SK-N-SH (cell line): ENCODE data around the gene TBCCD1. TPM values are rescaled to one million over a fixed set of nuclear protein-coding genes. Genes with fewer than 3 reads are reported as not detected.
A peak's percentile ranks its signal among the peaks of the same experiment; 100 is the strongest.
"Not testable (repeated sequence)": the region's sequence is repeated elsewhere in the genome, so short reads cannot be mapped to it uniquely, and the experiment has no call there.

Experiments
- CTCF ChIA-PET: fragments of 300-600, 350-600 bp; formaldehyde crosslinking; extraction: SDS; loops from one replicate; lab custom pipeline; 2021; lab: Yijun Ruan, JAX
- POLR2A ChIA-PET: fragments of 350-600 bp; sonication (Branson Sonifier 250); formaldehyde crosslinking; extraction: SDS; loops from one replicate; lab custom pipeline; 2020; ENCODE audit warnings: antibody characterized with exemption, inconsistent platforms; lab: Yijun Ruan, JAX
- DNase-seq: peaks from one replicate; pipeline ENCODE4 v3.0.0; 2012
- H2AFZ ChIP-seq: fragments of 200-600 bp; sonication (generic); 2 replicates; pipeline ENCODE4 v1.8.1; 2016; ENCODE audit warnings: antibody characterized with exemption, mild to moderate bottlenecking, low read depth
- H3F3A ChIP-seq: fragments of 200-600 bp; sonication (generic); replicated peaks from 2 replicates; pipeline ENCODE3; 2016; ENCODE audit warnings: antibody characterized with exemption, mild to moderate bottlenecking; ENCODE audit not compliant: insufficient read depth
- H3K27ac ChIP-seq, 2 experiments: fragments of 200-500 bp in 1 of 2; fragments of 200-600 bp in 1 of 2; sonication (Bioruptor generic) in 1 of 2; sonication (generic), shearing (Covaris generic) in 1 of 2; 2 replicates each; pipeline versions ENCODE4 v1.5.1 to v1.6.1; 2014 to 2016; ENCODE audit warnings: low read depth in 2 of 2, inconsistent platforms in 1 of 2, low read length in 1 of 2, mild to moderate bottlenecking in 1 of 2, mixed read lengths in 1 of 2
- H3K27me3 ChIP-seq: fragments of 200-600 bp; sonication (generic), shearing (Covaris generic); 2 replicates; pipeline ENCODE4 v1.6.1; 2016; ENCODE audit warnings: mixed run types; ENCODE audit not compliant: insufficient read depth
- H3K36me3 ChIP-seq, 2 experiments: fragments of 200-500 bp in 1 of 2; fragments of 200-600 bp in 1 of 2; sonication (Bioruptor generic) in 1 of 2; sonication (generic) in 1 of 2; replicated peaks in 1 of 2; 2 replicates each; pipeline versions ENCODE3 to v1.5.1; 2014 to 2016; ENCODE audit warnings: low read length in 1 of 2, mild to moderate bottlenecking in 1 of 2; ENCODE audit not compliant: insufficient read depth in 2 of 2, control insufficient read depth in 1 of 2
- H3K4me1 ChIP-seq, 2 experiments: fragments of 200-500 bp in 1 of 2; fragments of 200-600 bp in 1 of 2; sonication (Bioruptor generic) in 1 of 2; sonication (generic), shearing (Covaris generic) in 1 of 2; 2 replicates each; pipeline versions ENCODE4 v1.5.1 to v1.6.1; 2014 to 2016; ENCODE audit warnings: low read depth in 1 of 2, low read length in 1 of 2, mixed run types in 1 of 2; ENCODE audit not compliant: insufficient read depth in 2 of 2, control insufficient read depth in 1 of 2
- H3K4me2 ChIP-seq: fragments of 200-600 bp; sonication (generic), shearing (Covaris generic); 2 replicates; pipeline ENCODE4 v1.6.1; 2017; ENCODE audit warnings: mixed run types
- H3K4me3 ChIP-seq, 2 experiments: fragments of 200-500 bp in 1 of 2; fragments of 200-600 bp in 1 of 2; sonication (Bioruptor generic) in 1 of 2; sonication (generic), shearing (Covaris generic) in 1 of 2; 2 replicates each; pipeline versions ENCODE4 v1.5.1 to v1.8.1; 2014 to 2016; ENCODE audit warnings: low read depth in 2 of 2, inconsistent platforms in 1 of 2, low read length in 1 of 2, mild to moderate bottlenecking in 1 of 2, mixed read lengths in 1 of 2, moderate library complexity in 1 of 2
- H3K79me2 ChIP-seq: fragments of 200-600 bp; sonication (generic); 2 replicates; pipeline ENCODE4 v1.8.1; 2017; ENCODE audit warnings: mild to moderate bottlenecking; ENCODE audit not compliant: insufficient read depth
- H3K9ac ChIP-seq: fragments of 200-600 bp; sonication (generic); 2 replicates; pipeline ENCODE4 v1.6.1; 2017; ENCODE audit warnings: mixed run types
- H3K9me2 ChIP-seq: fragments of 200-600 bp; sonication (generic); 2 replicates; pipeline ENCODE4 v1.6.1; 2017; ENCODE audit warnings: mixed run types
- H3K9me3 ChIP-seq: fragments of 200-600 bp; sonication (generic); 2 replicates; pipeline ENCODE4 v1.6.1; 2017; ENCODE audit warnings: mixed run types, mild to moderate bottlenecking, moderate library complexity
- H4K20me1 ChIP-seq: fragments of 200-600 bp; sonication (generic); 2 replicates; pipeline ENCODE4 v1.6.1; 2017; ENCODE audit warnings: mild to moderate bottlenecking, mixed run types; ENCODE audit not compliant: insufficient read depth
- CTCF ChIP-seq: fragments of 200-600 bp; sonication (generic); IDR thresholded peaks from 2 replicates; pipeline ENCODE4 v1.6.1; 2017; ENCODE audit warnings: antibody characterized with exemption, mild to moderate bottlenecking, moderate library complexity
- ELF1 ChIP-seq: IDR thresholded peaks from 2 replicates; pipeline ENCODE4 v1.4.0; 2012
- EP300 ChIP-seq, 2 experiments: IDR thresholded peaks; 2 replicates each; pipeline versions ENCODE4 v1.4.0 to v1.6.1; 2012; ENCODE audit warnings: borderline replicate concordance in 1 of 2, low read depth in 1 of 2, low read length in 1 of 2
- FOSL2 ChIP-seq: IDR thresholded peaks from 2 replicates; pipeline ENCODE4 v1.4.0; 2012; ENCODE audit warnings: low read depth, mild to moderate bottlenecking, moderate library complexity, borderline replicate concordance
- GATA2 ChIP-seq: sonication (generic); formaldehyde crosslinking; IDR thresholded peaks from 2 replicates; pipeline ENCODE4 v1.5.0; 2020; ENCODE audit warnings: mild to moderate bottlenecking, missing genetic modification reagents
- JUND ChIP-seq: IDR thresholded peaks from 2 replicates; pipeline ENCODE4 v1.4.0; 2012
- MAX ChIP-seq: IDR thresholded peaks from 2 replicates; pipeline ENCODE4 v1.4.0; 2012; ENCODE audit warnings: low read depth
- MEF2A ChIP-seq: IDR thresholded peaks from 2 replicates; pipeline ENCODE4 v1.4.0; 2012; ENCODE audit warnings: low read depth, borderline replicate concordance
- NFIC ChIP-seq: IDR thresholded peaks from 2 replicates; pipeline ENCODE4 v1.4.0; 2012; ENCODE audit warnings: borderline replicate concordance
- NRF1 ChIP-seq: IDR thresholded peaks from 2 replicates; pipeline ENCODE4 v1.6.1; 2012; ENCODE audit warnings: low read depth, mild to moderate bottlenecking, low read length
- POLR2AphosphoS5 ChIP-seq: IDR thresholded peaks from 2 replicates; pipeline ENCODE4 v1.6.1; 2012; ENCODE audit warnings: low read depth, low read length
- RCOR1 ChIP-seq: fragments of 150-350 bp; IDR thresholded peaks from 2 replicates; pipeline ENCODE4 v1.6.1; 2017; ENCODE audit warnings: antibody characterized with exemption, low read length
- WGBS: methylation state at CpG from one replicate; pipeline ENCODE4 v1.1.6; 2017; ENCODE audit warnings: low lambda C conversion rate; 5-methylcytosine and 5-hydroxymethylcytosine counted together
- polyA plus RNA-seq, 3 experiments: library from polyadenylated mRNA; depleted of rRNA; stranded (reverse); fragments of >200 nt; gene quantifications; 2 replicates each; pipeline ENCODE4 v1.2.3, GENCODE V29; 2012

Gene TBCCD1
- polyA plus RNA-seq, 1 of the 3 experiments (the other 2 are of a cell fraction) = 6.5 TPM

GRCh38 chr3:186502138-186502948 is 64.8 kb downstream of the TBCCD1 start:
- Histone ChIP-seq H3K27me3 (peaks cover 5% of the 10 kb centered on the region), H3K9me2 (no peaks in the 10 kb centered on the region), H3K27ac (no peak overlapping the region), H3K9ac (no peak overlapping the region), H3K4me3 (peak overlapping the region in 1 of 2 experiments; percentile 10; a peak in 1 of 4 replicates), H3K9me3 (no peaks in the 10 kb centered on the region), H3K79me2 (no peaks in the 10 kb centered on the region), H3K36me3 (no peaks in the 10 kb centered on the region), H3K4me2 (peak overlapping the region; percentile 52; the same call in 1 of the 2 replicates), H3F3A (no peaks in the 10 kb centered on the region), H4K20me1 (no peaks in the 10 kb centered on the region), H2AFZ (no peak overlapping the region), H3K4me1 (peaks cover 0 to 15% of the 10 kb centered on the region in 2 experiments; a peak in 1 of 4 replicates)
- TF ChIP-seq EP300 (IDR thresholded peaks at IDR 0.05; ENCODE audit: borderline replicate concordance in 1 of 2, low read depth in 1 of 2, low read length in 1 of 2) (peak in 1 of 2 experiments; percentile 17; a peak in 1 of 4 replicates), GATA2 (CRISPR knock-in tag) (0 out of 2 replicates have a peak, but pooled peaks have one; percentile 14), NFIC (no peak)
- 53% methylated on average over 3 of the region's 5 CpGs for WGBS
- CTCF ChIA-PET = interaction anchor here (0.6 to 0.9 kb wide), 2 partner anchors 30 to 663 kb away, joined by 4 to 6 read pairs; no protein-coding TSS in a partner anchor
- DNase-seq = no peak
- POLR2A ChIA-PET = no interaction called here

DNA sequence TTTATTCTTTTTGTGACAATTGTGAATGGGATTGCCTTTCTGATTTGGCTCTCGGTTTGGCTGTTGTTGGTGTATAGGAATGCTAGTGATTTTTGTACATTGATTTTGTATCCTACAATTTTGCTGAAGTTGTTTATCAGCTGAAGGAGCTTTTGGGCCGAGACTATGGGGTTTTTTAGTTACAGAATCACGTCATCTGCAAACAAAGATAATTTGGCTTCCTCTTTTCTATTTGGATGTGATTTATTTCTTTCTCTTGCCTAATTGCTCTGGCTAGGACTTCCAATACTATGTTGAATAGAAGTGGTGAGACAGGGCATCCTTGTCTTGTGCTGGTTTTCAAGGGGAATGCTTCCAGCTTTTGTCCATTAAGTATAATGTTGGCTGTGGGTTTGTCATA is 67.2 kb downstream of the TBCCD1 start:
- POLR2A ChIA-PET, H3K27ac ChIP-seq, H3K79me2 ChIP-seq, H3F3A ChIP-seq, H2AFZ ChIP-seq, H3K4me3 ChIP-seq, H3K4me2 ChIP-seq, DNase-seq, H3K27me3 ChIP-seq, H3K9ac ChIP-seq, H3K9me3 ChIP-seq, H3K36me3 ChIP-seq, H3K9me2 ChIP-seq, H4K20me1 ChIP-seq, CTCF ChIA-PET: not testable (repeated sequence)
- H3K4me1 ChIP-seq = peaks cover 0 to 15% of the 10 kb centered on the region in 2 experiments; a peak in 1 of 4 replicates
- WGBS = 22% methylated on average over 3 of the region's 3 CpGs

- H3K9me2 ChIP-seq, H2AFZ ChIP-seq, H3K4me3 ChIP-seq, H3K4me2 ChIP-seq, H3K9ac ChIP-seq, H3K27me3 ChIP-seq, H3K27ac ChIP-seq, H3K36me3 ChIP-seq, DNase-seq, H3F3A ChIP-seq, H4K20me1 ChIP-seq, CTCF ChIA-PET, H3K79me2 ChIP-seq, POLR2A ChIA-PET, H3K9me3 ChIP-seq: not testable (repeated sequence)
- 36% methylated on average over 2 of the region's 2 CpGs for WGBS
- peaks cover 0 to 15% of the 10 kb centered on the region in 2 experiments; a peak in 1 of 4 replicates for H3K4me1 ChIP-seq
Measured at GRCh38 chr3:186498022-186498421, 69.1 kb downstream of the TBCCD1 start.

DNA sequence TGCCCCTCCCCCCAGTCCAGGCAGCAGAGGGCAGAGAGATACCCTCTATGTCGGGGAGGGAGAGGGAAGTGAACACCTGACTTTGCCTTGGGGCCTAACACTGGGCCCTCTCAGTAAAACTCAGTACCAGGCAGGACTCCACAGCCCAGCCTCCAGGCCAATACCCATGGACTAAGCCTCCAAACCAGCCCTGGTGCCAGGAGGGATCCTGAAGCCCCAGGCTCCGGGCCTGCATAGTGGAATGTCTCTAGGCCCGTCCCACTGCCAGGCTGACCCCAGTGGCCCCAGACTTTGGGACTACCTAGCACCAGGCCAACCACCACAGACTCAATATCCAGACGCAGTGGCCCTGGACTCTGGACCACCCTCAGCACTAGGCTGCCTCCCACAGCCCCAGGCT is 69.5 kb downstream of the TBCCD1 start:
- no peaks in the 10 kb centered on the region for H3K9me2 ChIP-seq
- POLR2A ChIA-PET = no interaction called here
- H3F3A ChIP-seq = no peaks in the 10 kb centered on the region
- peaks cover 5% of the 10 kb centered on the region for H3K27me3 ChIP-seq
- H3K9me3 ChIP-seq = no peaks in the 10 kb centered on the region
- H3K36me3 ChIP-seq = no peaks in the 10 kb centered on the region
- 17% methylated on average over 1 of the region's 4 CpGs for WGBS
- H3K4me1 ChIP-seq = peaks cover 0 to 13% of the 10 kb centered on the region in 2 experiments; a peak in 1 of 4 replicates
- H3K79me2 ChIP-seq = no peaks in the 10 kb centered on the region
- no peak for DNase-seq
- no peak overlapping the region for H2AFZ ChIP-seq
- H3K27ac ChIP-seq = no peak overlapping the region
- H4K20me1 ChIP-seq = no peaks in the 10 kb centered on the region
- H3K4me3 ChIP-seq = no peak overlapping the region
- H3K4me2 ChIP-seq = no peak overlapping the region
- CTCF ChIA-PET = no interaction called here
- no peak overlapping the region for H3K9ac ChIP-seq
- TF ChIP-seq MAX (no peak), CTCF (no peak), JUND (no peak), RCOR1 (no peak), NFIC (no peak), NRF1 (no peak), GATA2 (CRISPR knock-in tag) (no peak), POLR2AphosphoS5 (no peak), MEF2A (no peak), ELF1 (no peak), FOSL2 (no peak)
